Natural killer cell (primary cell): ENCODE data around the gene BHLHE40. TPM values are rescaled to one million over a fixed set of nuclear protein-coding genes. Genes with fewer than 3 reads are reported as not detected.

ENCODE experiments used
- ATAC-seq, 3 donors: fragments of 150-1000 bp in 2 of 3; fragments of 200-7000 bp in 1 of 3; cut with Tn5 transposase; 1 replicate in 1 of 3; 2 replicates in 2 of 3; pipeline ENCODE4 v1.10.0; 2021; ENCODE audit warnings: mild to moderate bottlenecking in 2 of 3, moderate library complexity in 2 of 3
- DNase-seq, 2 donors: peaks; one replicate each; pipeline versions ENCODE4 v3.0.0 to v3.0.0-alpha.2; 2013 to 2021; ENCODE audit warnings: mixed read lengths in 1 of 2
- H3K27ac ChIP-seq: one replicate; pipeline ENCODE4 v1.5.1; 2013; ENCODE audit warnings: mild to moderate bottlenecking, low read length
- H3K27me3 ChIP-seq: one replicate; pipeline ENCODE4 v1.6.1; 2013; ENCODE audit warnings: low read length; ENCODE audit not compliant: control insufficient read depth, insufficient read depth
- H3K36me3 ChIP-seq: one replicate; pipeline ENCODE4 v1.6.1; 2013; ENCODE audit warnings: low read length; ENCODE audit not compliant: control insufficient read depth, insufficient read depth
- H3K4me1 ChIP-seq: one replicate; pipeline ENCODE4 v1.6.1; 2013; ENCODE audit warnings: low read length; ENCODE audit not compliant: control insufficient read depth, insufficient read depth
- H3K4me3 ChIP-seq: one replicate; pipeline ENCODE4 v1.5.1; 2013; ENCODE audit warnings: low read length
- H3K9me3 ChIP-seq: one replicate; pipeline ENCODE4 v1.6.1; 2013; ENCODE audit warnings: low read length; ENCODE audit not compliant: control insufficient read depth, insufficient read depth
- H3K27ac Mint-ChIP-seq, 2 donors: one replicate each; pipeline ENCODE4 v1.8.0; 2022; ENCODE audit warnings: mild to moderate bottlenecking in 2 of 2, mixed read lengths in 2 of 2, moderate library complexity in 1 of 2
- H3K27me3 Mint-ChIP-seq, 2 donors: one replicate each; pipeline ENCODE4 v1.8.0; 2022; ENCODE audit warnings: low read depth in 2 of 2, mixed read lengths in 2 of 2
- H3K36me3 Mint-ChIP-seq: one replicate; pipeline ENCODE4 v1.8.0; 2022; ENCODE audit warnings: mixed read lengths
- H3K4me1 Mint-ChIP-seq, 2 donors: one replicate each; pipeline ENCODE4 v1.8.0; 2022; ENCODE audit warnings: mixed read lengths in 2 of 2
- H3K4me3 Mint-ChIP-seq: one replicate; pipeline ENCODE4 v1.8.0; 2022; ENCODE audit warnings: mild to moderate bottlenecking, moderate library complexity, mixed read lengths
- H3K9me3 Mint-ChIP-seq, 2 donors: one replicate each; pipeline ENCODE4 v1.8.0; 2022; ENCODE audit warnings: mixed read lengths in 2 of 2
- CTCF ChIP-seq: fragments of 200-600 bp; IDR thresholded peaks from one replicate; pipeline ENCODE4 v1.8.0; 2022; ENCODE audit warnings: antibody characterized with exemption
- WGBS: methylation state at CpG from one replicate; pipeline ENCODE4 v1.1.7; 2013; ENCODE audit warnings: missing lambda C conversion rate; ENCODE audit not compliant: insufficient coverage; 5-methylcytosine and 5-hydroxymethylcytosine counted together
- intact Hi-C: fragments of 100-400 bp; cut with micrococcal nuclease; formaldehyde crosslinking; loops from one replicate; pipeline ENCODE4 v1.14.2; 2022
- total RNA-seq, 4 donors: library from RNA; stranded (reverse); fragments of 120-200 nt in 1 of 4; gene quantifications; one replicate each; pipeline versions ENCODE4 v1.2.3 to v1.2.4, GENCODE V29; 2013 to 2022

The BHLHE40 gene
- total RNA-seq, 3 donors from 2014 or later (not counting 1 experiment from before 2014, with no cell fraction given): 512 to 725 (median 719) TPM

- intact Hi-C loops: no loop called here
- H3K4me1 Mint-ChIP-seq: peaks cover 4% of the 10 kb centered on the region in 2 donors
- Histone ChIP-seq H3K9me3 (no peaks in the 10 kb centered on the region), H3K27ac (no peak overlapping the region), H3K4me1 (no peaks in the 10 kb centered on the region), H3K36me3 (no peaks in the 10 kb centered on the region), H3K27me3 (no peaks in the 10 kb centered on the region), H3K4me3 (no peak overlapping the region)
- H3K9me3 Mint-ChIP-seq: no peaks in the 10 kb centered on the region
- ATAC-seq (no peak), DNase-seq (no peak)
- no peaks in the 10 kb centered on the region for H3K36me3 Mint-ChIP-seq
- TF ChIP-seq CTCF: no peak
- H3K27me3 Mint-ChIP-seq: no peaks in the 10 kb centered on the region
- no peak overlapping the region for H3K27ac Mint-ChIP-seq
- WGBS: 93% methylated on average over 5 of the region's 5 CpGs
- no peak overlapping the region for H3K4me3 Mint-ChIP-seq
These were observed 32.2 kb upstream of the BHLHE40 start for GRCh38 chr3:4947028-4947427.

GRCh38 chr3:4948395-4948794 lies 30.8 kb upstream of the BHLHE40 start:
- ATAC-seq (no peak), DNase-seq (no peak)
- Histone ChIP-seq H3K9me3 (no peaks in the 10 kb centered on the region), H3K4me1 (no peaks in the 10 kb centered on the region), H3K36me3 (no peaks in the 10 kb centered on the region), H3K27me3 (no peaks in the 10 kb centered on the region), H3K27ac (no peak overlapping the region), H3K4me3 (no peak overlapping the region)
- Mint-ChIP-seq H3K4me1 (peaks cover 4% of the 10 kb centered on the region in 2 donors), H3K27ac (no peak overlapping the region), H3K4me3 (no peak overlapping the region), H3K36me3 (no peaks in the 10 kb centered on the region), H3K27me3 (no peaks in the 10 kb centered on the region), H3K9me3 (no peaks in the 10 kb centered on the region)
- intact Hi-C loops: no loop called here
- no peak for TF ChIP-seq CTCF
- 90% methylated on average over 2 of the region's 4 CpGs for WGBS

- intact Hi-C loops: no loop called here
- no peaks in the 10 kb centered on the region for H3K36me3 Mint-ChIP-seq
These were observed 30.2 kb upstream of the BHLHE40 start for GRCh38 chr3:4949004-4949403.

More at GRCh38 chr3:4949004-4949403, 30.2 kb upstream of the BHLHE40 start:
- Histone ChIP-seq H3K4me1 (no peaks in the 10 kb centered on the region), H3K27me3 (no peaks in the 10 kb centered on the region), H3K27ac (no peak overlapping the region), H3K9me3 (no peaks in the 10 kb centered on the region), H3K36me3 (no peaks in the 10 kb centered on the region), H3K4me3 (no peak overlapping the region)
- 96% methylated on average over 2 of the region's 2 CpGs for WGBS
- H3K4me1 Mint-ChIP-seq: peaks cover 2 to 4% of the 10 kb centered on the region in 2 donors
- no peaks in the 10 kb centered on the region for H3K27me3 Mint-ChIP-seq
- no peak overlapping the region for H3K27ac Mint-ChIP-seq
- no peak for TF ChIP-seq CTCF
- no peaks in the 10 kb centered on the region for H3K9me3 Mint-ChIP-seq
- no peak overlapping the region for H3K4me3 Mint-ChIP-seq
- DNase-seq: no peak
- no peak for ATAC-seq
